GM12878 (cell line): ENCODE results near the gene USP37. TPM values are rescaled to one million over a fixed set of nuclear protein-coding genes. Genes with fewer than 3 reads are reported as not detected.

ENCODE experiments used
- ATAC-seq: fragments of 200-7000 bp; cut with Tn5 transposase; 3 replicates; pipeline ENCODE4 v1.9.1; 2020; ENCODE audit warnings: mild to moderate bottlenecking, moderate library complexity
- BruUV-seq: library from RNA; stranded (reverse); fragments of 400-500 nt; replicated peaks from 2 replicates; lab custom pipeline; 2021; lab: Mats Ljungman, UMichigan
- CTCF ChIA-PET: fragments of 300-600 bp; sonication (Branson Sonifier 250); formaldehyde crosslinking; extraction: SDS; loops from one replicate; lab custom pipeline; 2021; ENCODE audit warnings: inconsistent platforms; lab: Yijun Ruan, JAX
- POLR2A ChIA-PET: fragments of 350-600 bp; formaldehyde crosslinking; extraction: SDS; loops from one replicate; lab custom pipeline; 2021; ENCODE audit warnings: inconsistent platforms; lab: Charles Lee
- RAD21 ChIA-PET: fragments of 300-600 bp; sonication (Branson Sonifier 250); formaldehyde crosslinking; loops from one replicate; lab custom pipeline; 2023; ENCODE audit warnings: antibody characterized with exemption; ENCODE audit not compliant: unreplicated experiment; lab: Charles Lee
- SMC1A ChIA-PET: fragments of 300-600 bp; sonication (Branson Sonifier 250); formaldehyde crosslinking; loops from one replicate; lab custom pipeline; 2023; ENCODE audit not compliant: unreplicated experiment, uncharacterized antibody; lab: Charles Lee
- DNase-seq: peaks from one replicate; pipeline ENCODE4 v3.0.0-alpha.2; 2011; ENCODE audit warnings: low read depth, low spot score
- FAIRE-seq: peaks from 3 replicates; lab custom pipeline; 2011; peaks lifted over from hg19 to GRCh38; lab: Jason Lieb, UNC
- H2AFZ ChIP-seq: 2 replicates; pipeline ENCODE4 v1.6.0; 2011; ENCODE audit warnings: low read depth, low read length, control low read depth; ENCODE audit not compliant: control insufficient read depth
- H3K27ac ChIP-seq: 2 replicates; pipeline ENCODE4 v1.5.1; 2011; ENCODE audit warnings: control low read depth; ENCODE audit not compliant: control insufficient read depth, insufficient read depth
- H3K27me3 ChIP-seq, 2 experiments: replicated peaks in 1 of 2; 2 replicates each; pipeline versions ENCODE4 v1.6.0 to v1.6.1; 2011; ENCODE audit warnings: low read length in 1 of 2; ENCODE audit not compliant: control insufficient read depth in 2 of 2, insufficient read depth in 2 of 2
- H3K36me3 ChIP-seq, 2 experiments: 2 replicates each; pipeline ENCODE4 v1.5.1; 2011; ENCODE audit warnings: low read length in 1 of 2; ENCODE audit not compliant: control insufficient read depth in 2 of 2, insufficient read depth in 2 of 2
- H3K4me1 ChIP-seq: 2 replicates; pipeline ENCODE4 v1.6.1; 2011; ENCODE audit warnings: mild to moderate bottlenecking, low read length, moderate library complexity, mixed read lengths; ENCODE audit not compliant: control insufficient read depth, insufficient read depth
- H3K4me2 ChIP-seq: 2 replicates; pipeline ENCODE4 v1.6.0; 2011; ENCODE audit warnings: control low read depth; ENCODE audit not compliant: control insufficient read depth, insufficient read depth
- H3K4me3 ChIP-seq: fragments of 200-600 bp; sonication (generic); 2 replicates; pipeline ENCODE4 v1.5.1; 2016
- H3K79me2 ChIP-seq: 2 replicates; pipeline ENCODE4 v1.6.0; 2011; ENCODE audit warnings: low read length; ENCODE audit not compliant: control insufficient read depth, insufficient read depth
- H3K9ac ChIP-seq: 2 replicates; pipeline ENCODE4 v1.8.0; 2011; ENCODE audit warnings: low read length, control low read depth, mixed read lengths; ENCODE audit not compliant: control insufficient read depth, insufficient read depth
- H3K9me3 ChIP-seq: replicated peaks from 3 replicates; pipeline ENCODE4 v1.5.1; 2011; ENCODE audit warnings: mild to moderate bottlenecking, low read length; ENCODE audit not compliant: control insufficient read depth, insufficient read depth
- H4K20me1 ChIP-seq: 2 replicates; pipeline ENCODE4 v1.6.0; 2011; ENCODE audit not compliant: control insufficient read depth, insufficient read depth
- ATF2 ChIP-seq: IDR thresholded peaks from 2 replicates; pipeline ENCODE4 v1.6.1; 2012; ENCODE audit warnings: low read length, inconsistent platforms
- EP300 ChIP-seq, 2 experiments: fragments of 150-350 bp in 1 of 2; IDR thresholded peaks; 2 replicates each; pipeline ENCODE4 v1.6.1; 2011 to 2012; ENCODE audit warnings: low read depth in 2 of 2, low read length in 2 of 2, borderline replicate concordance in 1 of 2, improper control_type of control experiment in 1 of 2, inconsistent platforms in 1 of 2; ENCODE audit not compliant: control insufficient read depth in 1 of 2
- ETV6 ChIP-seq, 2 experiments: fragments of 450-650 bp in 1 of 2; IDR thresholded peaks in 1 of 2; conservative IDR thresholded peaks in 1 of 2; 2 replicates each; pipeline ENCODE4 v1.6.1; 2014; ENCODE audit warnings: antibody characterized with exemption in 1 of 2, borderline replicate concordance in 1 of 2, low read depth in 1 of 2, mild to moderate bottlenecking in 1 of 2, moderate library complexity in 1 of 2
- EZH2 ChIP-seq: IDR thresholded peaks from 2 replicates; pipeline ENCODE4 v1.6.1; 2012; ENCODE audit warnings: low read depth, mild to moderate bottlenecking, control low read depth, inconsistent platforms, low read length, borderline replicate concordance; ENCODE audit not compliant: control insufficient read depth
- MEF2B ChIP-seq: fragments of 450-650 bp; IDR thresholded peaks from 2 replicates; pipeline ENCODE4 v1.6.1; 2018; ENCODE audit warnings: mild to moderate bottlenecking, moderate library complexity; ENCODE audit not compliant: partially characterized antibody, poor library complexity, severe bottlenecking
- PKNOX1 ChIP-seq: fragments of 450-650 bp; IDR thresholded peaks from 2 replicates; pipeline ENCODE4 v1.6.1; 2016; ENCODE audit warnings: mild to moderate bottlenecking
- SIN3A ChIP-seq: IDR thresholded peaks from 2 replicates; pipeline ENCODE4 v1.6.1; 2012; ENCODE audit warnings: low read depth, low read length, improper control_type of control experiment
- STAT1 ChIP-seq: fragments of 450-650 bp; conservative IDR thresholded peaks from 2 replicates; pipeline ENCODE4 v1.6.1; 2014; ENCODE audit warnings: antibody characterized with exemption, mild to moderate bottlenecking
- TBL1XR1 ChIP-seq: IDR thresholded peaks from 2 replicates; pipeline ENCODE4 v1.6.1; 2012; ENCODE audit warnings: low read depth, low read length, improper control_type of control experiment
- TCF12 ChIP-seq: IDR thresholded peaks from 2 replicates; pipeline ENCODE4 v1.6.1; 2011; ENCODE audit warnings: low read depth, mild to moderate bottlenecking, low read length
- TCF7 ChIP-seq: IDR thresholded peaks from 2 replicates; pipeline ENCODE4 v1.6.1; 2014; ENCODE audit warnings: antibody characterized with exemption, borderline replicate concordance
- ZBED1 ChIP-seq: IDR thresholded peaks from 2 replicates; pipeline ENCODE4 v1.6.1; 2016; ENCODE audit warnings: borderline replicate concordance
- ZSCAN29 ChIP-seq: fragments of 450-650 bp; IDR thresholded peaks from 2 replicates; pipeline ENCODE4 v1.6.1; 2017; ENCODE audit warnings: mild to moderate bottlenecking, moderate library complexity
- ZZZ3 ChIP-seq: IDR thresholded peaks from 2 replicates; pipeline ENCODE4 v1.6.1; 2011; ENCODE audit warnings: low read depth; ENCODE audit not compliant: control insufficient read depth, insufficient read length
- in situ Hi-C: fragments of 300-500 bp; cut with MboI; formaldehyde crosslinking; loops from 9 replicates; pipeline ENCODE4 v1.14.3; 2018; ENCODE audit warnings: mixed read lengths
- intact Hi-C: fragments of 100-400 bp; cut with micrococcal nuclease; formaldehyde crosslinking; loops from one replicate; pipeline ENCODE4 v1.14.2; 2022; ENCODE audit not compliant: unreplicated experiment
- polyA plus RNA-seq, 11 experiments: library from polyadenylated mRNA; depleted of rRNA in 4 of 11; unstranded in 6 of 11; stranded (reverse) in 5 of 11; fragments of >200 nt; fragmentation: Nextera tagmentation in 4 of 11; fragmentation: Illumina TruSeq in 1 of 11; extraction: Ambion mirVana in 4 of 11; extraction: Trizol in 1 of 11; gene quantifications; 1 replicate in 1 of 11; 2 replicates in 10 of 11; pipeline versions ENCODE4 v1.2.1 to v1.2.3, GENCODE V29; 2011 to 2016; ENCODE audit warnings: inconsistent platforms in 2 of 11, missing spikeins in 2 of 11, low read depth in 1 of 11
- total RNA-seq, 4 experiments: library from RNA; depleted of rRNA in 3 of 4; stranded (reverse); fragments of >200 nt in 3 of 4; fragmentation: Illumina TruSeq in 1 of 4; extraction: Trizol in 1 of 4; gene quantifications; 2 replicates each; pipeline versions ENCODE4 v1.2.1 to v1.2.3, GENCODE V29; 2013 to 2021
- TF ChIP-seq, protein P1 (sequence below): fragments of 150-350 bp; IDR thresholded peaks from 2 replicates; pipeline ENCODE4 v1.6.1; 2016; ENCODE audit warnings: low read depth, low read length
- TF ChIP-seq, protein P2 (sequence below): fragments of 450-650 bp; conservative IDR thresholded peaks from 2 replicates; pipeline ENCODE4 v1.6.1; 2017; ENCODE audit warnings: mild to moderate bottlenecking, moderate library complexity

Gene USP37
- total and polyA plus RNA-seq, 10 of the 15 experiments (the other 5 are each of a cell fraction or from before 2014, with no cell fraction given) = 2.8 to 16.0 (median 10.4) TPM

- Histone ChIP-seq H3K9ac (no peak overlapping the region), H3K4me1 (peaks cover 8% of the 10 kb centered on the region), H3K27ac (no peak overlapping the region), H2AFZ (no peak overlapping the region), H3K4me3 (no peak overlapping the region), H4K20me1 (no peaks in the 10 kb centered on the region), H3K36me3 (peaks cover 0 to 23% of the 10 kb centered on the region in 2 experiments; a peak in 3 of 4 replicates), H3K79me2 (no peaks in the 10 kb centered on the region), H3K27me3 (no peaks in the 10 kb centered on the region), H3K9me3 (no peaks in the 10 kb centered on the region), H3K4me2 (no peak overlapping the region)
- DNase-seq (no peak), FAIRE-seq (no peak), ATAC-seq (no peak)
- intact Hi-C loops = no loop called here
- ChIA-PET CTCF (no interaction called here), POLR2A (no interaction called here), RAD21 (interaction anchor here (0.6 kb wide), 1 partner anchor 10 kb away, joined by 3 read pairs; no protein-coding TSS in a partner anchor), SMC1A (interaction anchor here (0.9 to 1.6 kb wide), 2 partner anchors 67 to 106 kb away, joined by 3 to 4 read pairs; no protein-coding TSS in a partner anchor)
- in situ Hi-C loops = no loop called here
- BruUV-seq = no TSS peak
- no peak for TF ChIP-seq ZSCAN29
- TF ChIP-seq ATF2 = no peak
- no peak for TF ChIP-seq ZZZ3
- TF ChIP-seq, protein P1, sequence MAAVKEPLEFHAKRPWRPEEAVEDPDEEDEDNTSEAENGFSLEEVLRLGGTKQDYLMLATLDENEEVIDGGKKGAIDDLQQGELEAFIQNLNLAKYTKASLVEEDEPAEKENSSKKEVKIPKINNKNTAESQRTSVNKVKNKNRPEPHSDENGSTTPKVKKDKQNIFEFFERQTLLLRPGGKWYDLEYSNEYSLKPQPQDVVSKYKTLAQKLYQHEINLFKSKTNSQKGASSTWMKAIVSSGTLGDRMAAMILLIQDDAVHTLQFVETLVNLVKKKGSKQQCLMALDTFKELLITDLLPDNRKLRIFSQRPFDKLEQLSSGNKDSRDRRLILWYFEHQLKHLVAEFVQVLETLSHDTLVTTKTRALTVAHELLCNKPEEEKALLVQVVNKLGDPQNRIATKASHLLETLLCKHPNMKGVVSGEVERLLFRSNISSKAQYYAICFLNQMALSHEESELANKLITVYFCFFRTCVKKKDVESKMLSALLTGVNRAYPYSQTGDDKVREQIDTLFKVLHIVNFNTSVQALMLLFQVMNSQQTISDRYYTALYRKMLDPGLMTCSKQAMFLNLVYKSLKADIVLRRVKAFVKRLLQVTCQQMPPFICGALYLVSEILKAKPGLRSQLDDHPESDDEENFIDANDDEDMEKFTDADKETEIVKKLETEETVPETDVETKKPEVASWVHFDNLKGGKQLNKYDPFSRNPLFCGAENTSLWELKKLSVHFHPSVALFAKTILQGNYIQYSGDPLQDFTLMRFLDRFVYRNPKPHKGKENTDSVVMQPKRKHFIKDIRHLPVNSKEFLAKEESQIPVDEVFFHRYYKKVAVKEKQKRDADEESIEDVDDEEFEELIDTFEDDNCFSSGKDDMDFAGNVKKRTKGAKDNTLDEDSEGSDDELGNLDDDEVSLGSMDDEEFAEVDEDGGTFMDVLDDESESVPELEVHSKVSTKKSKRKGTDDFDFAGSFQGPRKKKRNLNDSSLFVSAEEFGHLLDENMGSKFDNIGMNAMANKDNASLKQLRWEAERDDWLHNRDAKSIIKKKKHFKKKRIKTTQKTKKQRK = no peak
- no peak for TF ChIP-seq MEF2B
- TF ChIP-seq TBL1XR1 = no peak
- TF ChIP-seq SIN3A = no peak
- TF ChIP-seq TCF7 = no peak
- no peak for TF ChIP-seq EP300 (IDR thresholded peaks at IDR 0.05; ENCODE audit: borderline replicate concordance in 1 of 2, control insufficient read depth in 1 of 2, low read depth in 2 of 2, low read length in 2 of 2)
- no peak for TF ChIP-seq PKNOX1
- no peak for TF ChIP-seq TCF12
- no peak for TF ChIP-seq EZH2
- TF ChIP-seq ETV6 (conservative IDR thresholded peaks at IDR 0.05 in 1 of 2, IDR thresholded peaks at IDR 0.05 in 1 of 2; ENCODE audit: borderline replicate concordance in 1 of 2, low read depth in 1 of 2) = no peak
- no peak for TF ChIP-seq ZBED1
- TF ChIP-seq, protein P2, sequence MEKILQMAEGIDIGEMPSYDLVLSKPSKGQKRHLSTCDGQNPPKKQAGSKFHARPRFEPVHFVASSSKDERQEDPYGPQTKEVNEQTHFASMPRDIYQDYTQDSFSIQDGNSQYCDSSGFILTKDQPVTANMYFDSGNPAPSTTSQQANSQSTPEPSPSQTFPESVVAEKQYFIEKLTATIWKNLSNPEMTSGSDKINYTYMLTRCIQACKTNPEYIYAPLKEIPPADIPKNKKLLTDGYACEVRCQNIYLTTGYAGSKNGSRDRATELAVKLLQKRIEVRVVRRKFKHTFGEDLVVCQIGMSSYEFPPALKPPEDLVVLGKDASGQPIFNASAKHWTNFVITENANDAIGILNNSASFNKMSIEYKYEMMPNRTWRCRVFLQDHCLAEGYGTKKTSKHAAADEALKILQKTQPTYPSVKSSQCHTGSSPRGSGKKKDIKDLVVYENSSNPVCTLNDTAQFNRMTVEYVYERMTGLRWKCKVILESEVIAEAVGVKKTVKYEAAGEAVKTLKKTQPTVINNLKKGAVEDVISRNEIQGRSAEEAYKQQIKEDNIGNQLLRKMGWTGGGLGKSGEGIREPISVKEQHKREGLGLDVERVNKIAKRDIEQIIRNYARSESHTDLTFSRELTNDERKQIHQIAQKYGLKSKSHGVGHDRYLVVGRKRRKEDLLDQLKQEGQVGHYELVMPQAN = no peak
- no peak for TF ChIP-seq STAT1
Measured at GRCh38 chr2:218472988-218473387, 95.2 kb downstream of the USP37 start.
